H1 (cell line): Measurements from ENCODE around the gene TCF7L2. TPM values are rescaled to one million over a fixed set of nuclear protein-coding genes. Genes with fewer than 3 reads are reported as not detected.
A peak's percentile ranks its signal among the peaks of the same experiment; 100 is the strongest.

Experiments
- CTCF ChIA-PET: fragments of 300-600 bp; sonication (Branson Sonifier 250); formaldehyde crosslinking; loops from one replicate; lab custom pipeline; 2021; ENCODE audit not compliant: partially characterized antibody; lab: Charles Lee
- POLR2A ChIA-PET: fragments of 300-600 bp; sonication (Branson Sonifier 250); formaldehyde crosslinking; loops from one replicate; lab custom pipeline; 2021; ENCODE audit warnings: inconsistent platforms; ENCODE audit not compliant: partially characterized antibody; lab: Charles Lee
- DNase-seq, 2 experiments: peaks; one replicate each; pipeline versions ENCODE4 v3.0.0 to v3.0.0-alpha.2; 2010 to 2022; ENCODE audit warnings: low spot score in 2 of 2, low read depth in 1 of 2, mixed read lengths in 1 of 2
- FAIRE-seq: peaks from 2 replicates; lab custom pipeline; 2011; peaks lifted over from hg19 to GRCh38; lab: Jason Lieb, UNC
- H2AFZ ChIP-seq: 2 replicates; pipeline ENCODE4 v1.8.1; 2012; ENCODE audit warnings: low read length, inconsistent platforms
- H2AK5ac ChIP-seq: 2 replicates; pipeline ENCODE4 v1.6.1; 2013; ENCODE audit warnings: low read depth, low read length
- H2BK120ac ChIP-seq: replicated peaks from 2 replicates; pipeline ENCODE3; 2013; ENCODE audit warnings: low read depth, low read length, inconsistent platforms
- H2BK12ac ChIP-seq: 2 replicates; pipeline ENCODE4 v1.6.1; 2013; ENCODE audit warnings: low read depth, low read length
- H2BK15ac ChIP-seq: 2 replicates; pipeline ENCODE4 v1.6.1; 2013; ENCODE audit warnings: low read length
- H2BK20ac ChIP-seq: 2 replicates; pipeline ENCODE4 v1.6.1; 2013; ENCODE audit warnings: low read length
- H2BK5ac ChIP-seq: 2 replicates; pipeline ENCODE4 v1.6.1; 2013; ENCODE audit warnings: low read depth, low read length
- H3K14ac ChIP-seq: 2 replicates; pipeline ENCODE4 v1.6.1; 2013; ENCODE audit warnings: inconsistent platforms; ENCODE audit not compliant: insufficient read length
- H3K18ac ChIP-seq: 2 replicates; pipeline ENCODE4 v1.6.1; 2013; ENCODE audit warnings: low read length; ENCODE audit errors: extremely low read depth
- H3K23ac ChIP-seq: 2 replicates; pipeline ENCODE4 v1.6.1; 2013; ENCODE audit warnings: inconsistent platforms; ENCODE audit not compliant: insufficient read length
- H3K23me2 ChIP-seq: 2 replicates; pipeline ENCODE4 v1.6.1; 2013; ENCODE audit warnings: low read depth, low read length
- H3K27ac ChIP-seq: 2 replicates; pipeline ENCODE4 v1.6.1; 2011; ENCODE audit warnings: low read depth, low read length, inconsistent platforms
- H3K27me3 ChIP-seq, 4 experiments: replicated peaks in 1 of 4; 1 replicate in 1 of 4; 2 replicates in 3 of 4; pipeline versions ENCODE4 v1.6.1 to v1.8.1; 2011 to 2013; ENCODE audit warnings: low read length in 3 of 4, mild to moderate bottlenecking in 3 of 4, inconsistent platforms in 2 of 4, mixed read lengths in 2 of 4, moderate library complexity in 1 of 4; ENCODE audit not compliant: control insufficient read depth in 3 of 4, insufficient read depth in 3 of 4; ENCODE audit errors: extremely low read depth in 1 of 4
- H3K36me3 ChIP-seq, 4 experiments: 2 replicates each; pipeline versions ENCODE4 v1.6.1 to v1.8.1; 2011 to 2013; ENCODE audit warnings: mild to moderate bottlenecking in 4 of 4, low read length in 3 of 4, moderate library complexity in 2 of 4, control low read depth in 1 of 4, inconsistent platforms in 1 of 4; ENCODE audit not compliant: insufficient read depth in 4 of 4, control insufficient read depth in 2 of 4
- H3K4ac ChIP-seq: replicated peaks from 2 replicates; pipeline ENCODE3; 2013; ENCODE audit warnings: low read length, low read depth, mixed read lengths, inconsistent platforms; ENCODE audit not compliant: insufficient read length
- H3K4me1 ChIP-seq, 4 experiments: replicated peaks in 1 of 4; 1 replicate in 1 of 4; 2 replicates in 3 of 4; pipeline versions ENCODE4 v1.6.1 to v1.8.1; 2011 to 2013; ENCODE audit warnings: low read length in 3 of 4, inconsistent platforms in 2 of 4, mixed read lengths in 1 of 4; ENCODE audit not compliant: insufficient read depth in 4 of 4, control insufficient read depth in 3 of 4
- H3K4me2 ChIP-seq, 2 experiments: 2 replicates each; pipeline versions ENCODE4 v1.6.1 to v1.8.1; 2011 to 2013; ENCODE audit warnings: low read depth in 2 of 2, low read length in 2 of 2, control low read depth in 1 of 2, inconsistent platforms in 1 of 2, mild to moderate bottlenecking in 1 of 2; ENCODE audit not compliant: insufficient read depth in 1 of 2
- H3K4me3 ChIP-seq, 4 experiments: fragments of 200-600, 300-600 bp in 1 of 4; sonication (generic), shearing (Covaris generic), sonication (Bioruptor Twin) in 1 of 4; 2 replicates each; pipeline versions ENCODE4 v1.5.1 to v1.8.1; 2011 to 2016; ENCODE audit warnings: low read length in 4 of 4, low read depth in 3 of 4, control low read depth in 2 of 4, inconsistent platforms in 2 of 4, mild to moderate bottlenecking in 2 of 4, mixed read lengths in 1 of 4, moderate library complexity in 1 of 4; ENCODE audit not compliant: insufficient read depth in 2 of 4; ENCODE audit errors: extremely low read depth in 1 of 4
- H3K56ac ChIP-seq: replicated peaks from 2 replicates; pipeline ENCODE3; 2013; ENCODE audit warnings: low read depth, mild to moderate bottlenecking, mixed read lengths, low read length, inconsistent platforms; ENCODE audit not compliant: insufficient read length
- H3K79me1 ChIP-seq: 2 replicates; pipeline ENCODE4 v1.6.1; 2013; ENCODE audit warnings: low read depth, low read length, control low read depth
- H3K79me2 ChIP-seq, 2 experiments: 2 replicates each; pipeline versions ENCODE4 v1.6.1 to v1.8.1; 2012 to 2013; ENCODE audit warnings: low read length in 2 of 2, mild to moderate bottlenecking in 2 of 2, inconsistent platforms in 1 of 2; ENCODE audit not compliant: insufficient read depth in 2 of 2, control insufficient read depth in 1 of 2
- H3K9ac ChIP-seq, 4 experiments: replicated peaks in 1 of 4; 1 replicate in 1 of 4; 2 replicates in 3 of 4; pipeline versions ENCODE4 v1.6.1 to v1.8.1; 2011 to 2013; ENCODE audit warnings: low read depth in 3 of 4, low read length in 3 of 4, control low read depth in 2 of 4, mild to moderate bottlenecking in 2 of 4, moderate library complexity in 2 of 4, inconsistent platforms in 1 of 4; ENCODE audit errors: extremely low read depth in 1 of 4
- H3K9me3 ChIP-seq, 2 experiments: 2 replicates each; pipeline versions ENCODE4 v1.6.1 to v1.8.1; 2012 to 2013; ENCODE audit warnings: mild to moderate bottlenecking in 2 of 2, moderate library complexity in 2 of 2, control low read depth in 1 of 2, inconsistent platforms in 1 of 2, low read depth in 1 of 2, low read length in 1 of 2, mixed read lengths in 1 of 2; ENCODE audit not compliant: insufficient read depth in 2 of 2
- H4K20me1 ChIP-seq, 2 experiments: replicated peaks in 1 of 2; 2 replicates each; pipeline versions ENCODE3 to v1.8.1; 2011 to 2013; ENCODE audit warnings: inconsistent platforms in 2 of 2, low read length in 2 of 2, mild to moderate bottlenecking in 1 of 2; ENCODE audit not compliant: insufficient read depth in 2 of 2, control insufficient read depth in 1 of 2
- H4K5ac ChIP-seq: 2 replicates; pipeline ENCODE4 v1.6.1; 2013; ENCODE audit warnings: low read length, low read depth, mixed read lengths, inconsistent platforms; ENCODE audit not compliant: insufficient read length
- H4K8ac ChIP-seq: 2 replicates; pipeline ENCODE4 v1.8.0; 2013; ENCODE audit warnings: mild to moderate bottlenecking, moderate library complexity, low read length, inconsistent platforms; ENCODE audit not compliant: insufficient read depth; ENCODE audit errors: extremely low read depth
- H4K91ac ChIP-seq: replicated peaks from 2 replicates; pipeline ENCODE3; 2013; ENCODE audit warnings: low read length, mixed read lengths, inconsistent platforms; ENCODE audit not compliant: insufficient read length
- CEBPB ChIP-seq: IDR thresholded peaks from 2 replicates; pipeline ENCODE4 v1.6.1; 2012; ENCODE audit warnings: low read depth, low read length
- GABPA ChIP-seq: IDR thresholded peaks from 2 replicates; pipeline ENCODE4 v1.6.1; 2011; ENCODE audit warnings: mild to moderate bottlenecking, low read length, moderate library complexity, borderline replicate concordance; ENCODE audit not compliant: insufficient read depth
- JUND ChIP-seq: IDR thresholded peaks from 2 replicates; pipeline ENCODE4 v1.6.1; 2011; ENCODE audit warnings: mild to moderate bottlenecking, improper control_type of control experiment, low read length
- WGBS, 2 experiments: shearing (Covaris generic) in 1 of 2; methylation state at CpG; one replicate each; pipeline versions ENCODE4 v1.1.6 to v1.1.7; 2013 to 2015; ENCODE audit warnings: low lambda C conversion rate in 2 of 2, mixed read lengths in 2 of 2, inconsistent platforms in 1 of 2, low coverage in 1 of 2, missing lambda C conversion rate in 1 of 2; ENCODE audit not compliant: insufficient replicate concordance in 2 of 2, insufficient coverage in 1 of 2, insufficient read length in 1 of 2; ENCODE audit errors: extremely low coverage in 1 of 2, missing lambda C conversion rate in 1 of 2; 5-methylcytosine and 5-hydroxymethylcytosine counted together
- polyA plus RNA-seq, 7 experiments: library from polyadenylated mRNA; depleted of rRNA in 3 of 7; stranded (reverse) in 5 of 7; unstranded in 2 of 7; fragments of >200 nt in 5 of 7; fragments of 200-250 nt in 2 of 7; gene quantifications; 1 replicate in 5 of 7; 2 replicates in 1 of 7; 4 replicates in 1 of 7; pipeline versions ENCODE4 v1.2.1 to v1.2.3, GENCODE V29; 2011 to 2013; ENCODE audit warnings: missing spikeins in 2 of 7, mixed read lengths in 2 of 7
- total RNA-seq: library from RNA; stranded (reverse); fragmentation: NEBNext Ultra II Directional; extraction: Animal tissue kit (Norgen Biotek cat#: 25700); gene quantifications from 2 replicates; pipeline ENCODE4 v1.2.1, GENCODE V29; 2021

Gene TCF7L2
- total and polyA plus RNA-seq, 2 of the 8 experiments (the other 6 are each of a cell fraction or from before 2014, with no cell fraction given) = 33.9 to 67.3 TPM

DNA sequence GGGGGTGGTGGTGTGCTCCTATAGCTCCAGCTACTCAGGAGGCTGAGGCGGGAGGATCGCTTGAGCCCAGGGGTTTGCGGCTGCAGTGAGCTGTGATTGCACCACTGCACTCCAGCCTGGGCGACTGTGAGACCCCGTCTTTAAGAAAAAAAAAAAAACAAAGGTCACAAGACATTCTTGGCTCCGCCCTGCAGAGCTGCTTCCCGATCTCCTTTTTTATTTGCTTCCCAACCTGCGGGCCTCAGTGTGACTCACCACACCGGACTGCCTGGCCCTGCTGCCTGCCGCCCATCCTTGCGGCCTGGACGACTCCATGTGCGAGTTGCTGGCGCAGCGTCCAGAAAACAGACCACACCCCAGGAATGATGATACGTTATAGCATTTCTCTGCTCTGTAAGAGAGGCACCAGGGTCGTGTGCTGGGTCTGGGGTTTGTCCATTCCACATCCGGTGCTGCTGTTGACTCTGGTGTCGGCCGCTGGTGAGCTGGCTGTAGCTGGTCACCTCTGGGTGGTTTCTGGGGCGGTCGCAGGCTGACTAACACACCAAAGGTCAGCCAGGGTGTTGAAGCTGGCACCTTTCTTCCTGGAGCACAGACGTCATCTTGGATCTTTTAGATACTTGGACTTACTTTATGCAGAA lies 123.6 kb downstream of the TCF7L2 start:
- H3K27me3 ChIP-seq = no peaks in the 10 kb centered on the region
- TF ChIP-seq CEBPB (0 out of 2 replicates have a peak, but pooled peaks have one; percentile 26), JUND (0 out of 2 replicates have a peak, but pooled peaks have one; percentile 26), GABPA (no peak)
- TF ChIP-seq, all 59 proteins: peak for 2
- H3K4me3 ChIP-seq = no peak overlapping the region
- no peak overlapping the region for H3K4ac ChIP-seq
- H3K4me1 ChIP-seq = peaks cover 0 to 13% (median 7%) of the 10 kb centered on the region in 4 experiments; a peak in 4 of 7 replicates
- no peak overlapping the region for H3K23ac ChIP-seq
- FAIRE-seq = no peak
- peaks cover 16 to 22% of the 10 kb centered on the region in 2 experiments for H4K20me1 ChIP-seq
- no peak overlapping the region for H3K56ac ChIP-seq
- no peak overlapping the region for H4K5ac ChIP-seq
- peak overlapping the region; percentile 14; the same call in 1 of the 2 replicates for H3K27ac ChIP-seq
- ChIA-PET POLR2A (interaction anchor here (0.6 to 1.3 kb wide), 6 partner anchors 9 to 271 kb away, joined by 3 to 4 read pairs (median 3); no protein-coding TSS in a partner anchor), CTCF (interaction anchor here (0.6 to 1.5 kb wide), 5 partner anchors 18 to 384 kb away, joined by 3 to 5 read pairs (median 3); no protein-coding TSS in a partner anchor)
- no peak overlapping the region for H2BK5ac ChIP-seq
- H3K14ac ChIP-seq = no peak overlapping the region
- no peak overlapping the region for H2AFZ ChIP-seq
- 72% methylated on average over 22 of the region's 23 CpGs; no CpG with 5 or more reads in 1 of the 2 experiments for WGBS, 2 experiments
- H3K79me2 ChIP-seq = peaks cover 0 to 83% of the 10 kb centered on the region in 2 experiments; a peak in 3 of 4 replicates
- 0 out of 2 replicates have a peak overlapping the region, but pooled peaks have one; percentile 39 for H2BK12ac ChIP-seq
- DNase-seq = peak in 1 of 2 experiments; percentile 49
- H2BK20ac ChIP-seq = no peak overlapping the region
- H3K9me3 ChIP-seq = no peaks in the 10 kb centered on the region
- H4K91ac ChIP-seq = no peak overlapping the region
- H3K23me2 ChIP-seq = no peaks in the 10 kb centered on the region; the same call in 1 of the 2 replicates
- no peak overlapping the region for H3K4me2 ChIP-seq
- H3K18ac ChIP-seq = no peak overlapping the region
- H3K9ac ChIP-seq = no peak overlapping the region
- no peak overlapping the region for H2AK5ac ChIP-seq
- no peak overlapping the region for H2BK120ac ChIP-seq
- H3K79me1 ChIP-seq = peaks cover 13% of the 10 kb centered on the region
- H4K8ac ChIP-seq = 0 out of 2 replicates have a peak overlapping the region, but pooled peaks have one; percentile 4
- H2BK15ac ChIP-seq = no peak overlapping the region
- peaks cover under 1 to 8% (median 3%) of the 10 kb centered on the region in 4 experiments; a peak in 4 of 8 replicates for H3K36me3 ChIP-seq
